Tibial nerve (tissue), 4 donors: ENCODE data around the gene ADAMTS2. TPM values are rescaled to one million over a fixed set of nuclear protein-coding genes. Genes with fewer than 3 reads are reported as not detected.

ENCODE experiments used
- DNase-seq, 2 donors: peaks; one replicate each; pipeline ENCODE4 v3.0.0-alpha.2; 2019; ENCODE audit warnings: low spot score in 2 of 2
- H3K27ac ChIP-seq, 4 donors: fragments of 200-600 bp; sonication (generic) in 3 of 4; one replicate each; pipeline ENCODE4 v1.5.1; 2017 to 2019; ENCODE audit warnings: mild to moderate bottlenecking in 1 of 4
- H3K27me3 ChIP-seq, 2 donors: fragments of 200-600 bp; sonication (generic) in 1 of 2; one replicate each; pipeline versions ENCODE4 v1.5.1 to v1.6.0; 2017 to 2019
- H3K36me3 ChIP-seq, 3 donors: fragments of 200-600 bp; sonication (generic); one replicate each; pipeline ENCODE4 v1.5.1; 2018 to 2019
- H3K4me1 ChIP-seq, 4 donors: fragments of 200-600 bp; sonication (generic) in 3 of 4; one replicate each; pipeline ENCODE4 v1.5.1; 2017 to 2019
- H3K4me3 ChIP-seq, 4 donors: fragments of 200-600 bp; sonication (generic) in 3 of 4; one replicate each; pipeline ENCODE4 v1.5.1; 2017 to 2019; ENCODE audit warnings: mild to moderate bottlenecking in 1 of 4, moderate library complexity in 1 of 4
- H3K9me3 ChIP-seq, 4 donors: fragments of 200-600 bp; sonication (generic) in 3 of 4; one replicate each; pipeline ENCODE4 v1.5.1; 2017 to 2019
- EP300 ChIP-seq, 2 donors: sonication (generic); formaldehyde crosslinking; IDR thresholded peaks; one replicate each; pipeline ENCODE4 v1.6.1; 2017; ENCODE audit warnings: antibody characterized with exemption in 2 of 2, mild to moderate bottlenecking in 1 of 2
- POLR2A ChIP-seq, 2 donors: fragments of 450-650 bp; IDR thresholded peaks; one replicate each; pipeline ENCODE4 v1.6.1; 2017; ENCODE audit warnings: antibody characterized with exemption in 2 of 2, mild to moderate bottlenecking in 2 of 2, moderate library complexity in 2 of 2
- WGBS, 2 donors: methylation state at CpG; one replicate each; pipeline ENCODE4 v1.1.5; 2018; 5-methylcytosine and 5-hydroxymethylcytosine counted together
- total RNA-seq, 4 donors: library from RNA; depleted of rRNA; stranded (reverse); fragments of >200 nt; gene quantifications; one replicate each; pipeline ENCODE4 v1.1.0, GENCODE V29; 2016
- TF ChIP-seq, protein P1 (sequence below), 5 experiments: fragments of 200-600 bp in 3 of 5; fragments of 450-650 bp in 2 of 5; sonication (generic) in 3 of 5; IDR thresholded peaks; one replicate each; pipeline ENCODE4 v1.5.1; 2016 to 2019; ENCODE audit warnings: antibody characterized with exemption in 5 of 5, mild to moderate bottlenecking in 3 of 5, moderate library complexity in 2 of 5

Gene ADAMTS2
- total RNA-seq, 4 donors from 2014 or later, result 23.2 to 58.8 (median 47.2) TPM

- no peak overlapping the region for H3K4me3 ChIP-seq
- TF ChIP-seq, protein P1, sequence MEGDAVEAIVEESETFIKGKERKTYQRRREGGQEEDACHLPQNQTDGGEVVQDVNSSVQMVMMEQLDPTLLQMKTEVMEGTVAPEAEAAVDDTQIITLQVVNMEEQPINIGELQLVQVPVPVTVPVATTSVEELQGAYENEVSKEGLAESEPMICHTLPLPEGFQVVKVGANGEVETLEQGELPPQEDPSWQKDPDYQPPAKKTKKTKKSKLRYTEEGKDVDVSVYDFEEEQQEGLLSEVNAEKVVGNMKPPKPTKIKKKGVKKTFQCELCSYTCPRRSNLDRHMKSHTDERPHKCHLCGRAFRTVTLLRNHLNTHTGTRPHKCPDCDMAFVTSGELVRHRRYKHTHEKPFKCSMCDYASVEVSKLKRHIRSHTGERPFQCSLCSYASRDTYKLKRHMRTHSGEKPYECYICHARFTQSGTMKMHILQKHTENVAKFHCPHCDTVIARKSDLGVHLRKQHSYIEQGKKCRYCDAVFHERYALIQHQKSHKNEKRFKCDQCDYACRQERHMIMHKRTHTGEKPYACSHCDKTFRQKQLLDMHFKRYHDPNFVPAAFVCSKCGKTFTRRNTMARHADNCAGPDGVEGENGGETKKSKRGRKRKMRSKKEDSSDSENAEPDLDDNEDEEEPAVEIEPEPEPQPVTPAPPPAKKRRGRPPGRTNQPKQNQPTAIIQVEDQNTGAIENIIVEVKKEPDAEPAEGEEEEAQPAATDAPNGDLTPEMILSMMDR (IDR thresholded peaks at IDR 0.05), result no peak
- no peak for TF ChIP-seq EP300 (IDR thresholded peaks at IDR 0.05)
- no peak for TF ChIP-seq POLR2A (IDR thresholded peaks at IDR 0.05)
- H3K36me3 ChIP-seq, result peaks cover 0 to 15% (median 0%) of the 10 kb centered on the region in 3 donors
- WGBS, 2 donors, result 84 to 85% methylated on average over 7 of the region's 7 CpGs
- H3K4me1 ChIP-seq, result no peaks in the 10 kb centered on the region
- H3K27ac ChIP-seq, result no peak overlapping the region
- DNase-seq, result no peak
- H3K9me3 ChIP-seq, result peaks cover 0 to 17% (median 0%) of the 10 kb centered on the region in 4 donors
- no peaks in the 10 kb centered on the region for H3K27me3 ChIP-seq
Measured at GRCh38 chr5:179176166-179176565, 169.1 kb downstream of the ADAMTS2 start.

- no peaks in the 10 kb centered on the region for H3K36me3 ChIP-seq
- 84 to 86% methylated on average over 18 to 19 of the region's 20 CpGs for WGBS, 2 donors
- H3K4me1 ChIP-seq, result peaks cover 0 to 8% (median 1%) of the 10 kb centered on the region in 4 donors
- no peak for DNase-seq
- H3K4me3 ChIP-seq, result no peak overlapping the region
- no peak for TF ChIP-seq POLR2A (IDR thresholded peaks at IDR 0.05)
- TF ChIP-seq, protein P1 (IDR thresholded peaks at IDR 0.05), result no peak
- H3K27ac ChIP-seq, result no peak overlapping the region
- H3K9me3 ChIP-seq, result no peaks in the 10 kb centered on the region
- H3K27me3 ChIP-seq, result no peaks in the 10 kb centered on the region
Measured at GRCh38 chr5:179171816-179172745, 173.2 kb downstream of the ADAMTS2 start.

DNA sequence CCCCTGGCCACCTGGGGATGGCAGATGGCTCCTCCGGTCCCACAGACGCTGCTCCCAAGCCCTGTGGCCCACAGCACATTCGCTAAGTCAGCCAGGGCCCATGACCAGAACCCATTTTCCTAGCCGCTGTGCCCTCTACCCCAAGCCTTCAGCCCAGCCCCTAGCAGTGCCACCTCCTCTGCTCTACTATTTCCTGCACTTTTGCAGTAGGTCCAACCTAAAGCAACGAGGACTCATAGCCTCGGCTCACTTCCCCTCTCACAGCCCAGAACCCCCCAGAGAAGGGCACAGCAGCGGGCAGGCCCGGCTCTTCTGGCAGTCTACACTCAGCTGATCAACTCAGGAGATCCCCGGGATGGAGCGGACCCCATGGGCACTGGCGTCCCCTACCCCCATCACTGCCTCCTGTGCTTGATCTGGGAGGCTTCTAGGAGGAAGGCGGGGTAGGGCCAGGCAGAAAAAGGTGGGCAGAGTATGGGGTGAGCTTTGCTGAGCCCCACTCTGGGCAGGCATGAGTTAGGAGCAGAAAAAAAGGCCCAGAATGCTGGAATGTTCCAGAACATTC, 173.9 kb downstream of the ADAMTS2 start:
- Histone ChIP-seq H3K36me3 (no peaks in the 10 kb centered on the region), H3K27ac (no peak overlapping the region), H3K4me1 (peaks cover 0 to 14% (median 6%) of the 10 kb centered on the region in 4 donors), H3K27me3 (no peaks in the 10 kb centered on the region), H3K4me3 (no peak overlapping the region), H3K9me3 (no peaks in the 10 kb centered on the region)
- 81 to 84% methylated on average over 12 of the region's 12 CpGs for WGBS, 2 donors
- no peak for TF ChIP-seq POLR2A (IDR thresholded peaks at IDR 0.05)
- TF ChIP-seq EP300 (IDR thresholded peaks at IDR 0.05), result no peak
- TF ChIP-seq, protein P1 (IDR thresholded peaks at IDR 0.05), result no peak
- DNase-seq, result no peak

DNA sequence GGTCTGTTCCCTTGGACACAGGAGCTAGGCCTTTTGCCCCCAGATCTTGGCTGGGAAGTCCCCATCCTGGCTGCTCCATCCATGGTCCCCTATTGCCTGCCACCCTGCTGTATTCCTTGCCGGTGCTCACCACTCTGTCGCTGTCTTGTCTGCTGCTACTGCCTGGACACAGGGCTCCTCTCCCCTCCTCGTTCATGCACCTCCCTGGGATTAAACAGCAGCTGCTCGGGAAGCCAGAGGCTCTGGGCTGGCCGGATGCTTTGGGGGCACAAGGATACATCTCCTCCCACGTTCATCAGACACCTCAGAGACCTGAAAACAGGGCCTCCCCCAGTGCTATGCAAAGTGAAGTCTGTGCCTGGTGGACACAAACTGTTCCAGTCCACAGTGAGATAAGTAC, 174.7 kb downstream of the ADAMTS2 start:
- TF ChIP-seq EP300 (IDR thresholded peaks at IDR 0.05), result no peak
- no peaks in the 10 kb centered on the region for H3K36me3 ChIP-seq
- H3K4me3 ChIP-seq, result no peak overlapping the region
- no peaks in the 10 kb centered on the region for H3K27me3 ChIP-seq
- H3K9me3 ChIP-seq, result no peaks in the 10 kb centered on the region
- peaks cover 0 to 14% (median 6%) of the 10 kb centered on the region in 4 donors for H3K4me1 ChIP-seq
- WGBS, 2 donors, result 57 to 65% methylated on average over 4 to 6 of the region's 6 CpGs
- no peak for DNase-seq
- no peak overlapping the region for H3K27ac ChIP-seq

DNA sequence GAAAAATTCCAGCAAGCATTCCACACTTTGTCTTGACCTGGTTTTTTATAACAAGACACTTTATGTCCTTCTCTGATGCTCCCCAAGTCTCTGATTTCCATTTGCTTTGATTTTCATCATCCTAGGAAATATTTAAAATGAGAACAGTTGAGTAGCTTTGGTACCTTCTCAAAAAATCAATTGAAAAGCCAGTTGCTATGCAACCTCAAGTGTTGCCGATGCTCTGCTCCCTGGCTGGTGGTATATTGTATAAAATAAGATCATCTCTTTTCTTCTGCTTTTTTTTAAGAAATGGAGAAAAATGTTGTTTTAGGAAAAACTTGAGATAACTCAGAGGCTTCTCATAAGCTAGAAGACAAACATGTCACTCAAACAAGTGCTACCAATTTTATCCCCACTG, 175.4 kb downstream of the ADAMTS2 start:
- Histone ChIP-seq H3K27me3 (no peaks in the 10 kb centered on the region), H3K9me3 (no peaks in the 10 kb centered on the region), H3K4me1 (peaks cover 0 to 14% (median 6%) of the 10 kb centered on the region in 4 donors), H3K27ac (no peak overlapping the region), H3K4me3 (no peak overlapping the region), H3K36me3 (no peaks in the 10 kb centered on the region)
- no peak for DNase-seq
- 70 to 76% methylated on average over 1 of the region's 1 CpG for WGBS, 2 donors
- TF ChIP-seq EP300 (IDR thresholded peaks at IDR 0.05) (no peak), POLR2A (IDR thresholded peaks at IDR 0.05) (no peak)
- TF ChIP-seq, protein P1 (IDR thresholded peaks at IDR 0.05), result no peak
